ENCODE data around the gene TUBB4B.

- TF ChIP-seq CTCF (IDR thresholded peaks at IDR 0.05) (no peak), EHMT2 (IDR thresholded peaks at IDR 0.05; ENCODE audit: low read depth) (no peak), RFX5 (IDR thresholded peaks at IDR 0.05) (no peak)
Observed at GRCh38 chr9:137194388-137194787, 46.7 kb upstream of the TUBB4B start.

Data from A549 (cell line).